Chondrocyte (in vitro differentiated cells): Measurements from ENCODE around the gene RAD23B. TPM values are rescaled to one million over a fixed set of nuclear protein-coding genes. Genes with fewer than 3 reads are reported as not detected.

Experiments used
- DNase-seq: peaks from one replicate; pipeline ENCODE4 v3.0.0; 2021; ENCODE audit warnings: mixed read lengths, low spot score
- H3K27ac Mint-ChIP-seq: one replicate; pipeline ENCODE4 v1.8.0; 2021; ENCODE audit warnings: mild to moderate bottlenecking, moderate library complexity, mixed read lengths; ENCODE audit not compliant: unreplicated experiment
- H3K27me3 Mint-ChIP-seq: 2 replicates; pipeline ENCODE4 v1.8.0; 2021; ENCODE audit warnings: low read depth, mixed read lengths
- H3K36me3 Mint-ChIP-seq: 2 replicates; pipeline ENCODE4 v1.8.0; 2021; ENCODE audit warnings: low read depth, mixed read lengths
- H3K4me1 Mint-ChIP-seq: 2 replicates; pipeline ENCODE4 v1.8.0; 2021; ENCODE audit warnings: low read depth, mild to moderate bottlenecking, mixed read lengths
- H3K4me3 Mint-ChIP-seq: one replicate; pipeline ENCODE4 v1.8.0; 2021; ENCODE audit warnings: mild to moderate bottlenecking, moderate library complexity, mixed read lengths; ENCODE audit not compliant: unreplicated experiment
- H3K9me3 Mint-ChIP-seq: 2 replicates; pipeline ENCODE4 v1.8.0; 2021; ENCODE audit warnings: low read depth, mixed read lengths
- CTCF ChIP-seq: fragments of 200-600 bp; sonication (generic); IDR thresholded peaks from 2 replicates; pipeline ENCODE4 v1.5.0; 2021; ENCODE audit warnings: antibody characterized with exemption, mild to moderate bottlenecking, moderate library complexity
- total RNA-seq: library from RNA; stranded (reverse); gene quantifications from 3 replicates; pipeline ENCODE4 v1.2.1, GENCODE V29; 2021

RAD23B gene
- total RNA-seq, 1 donor from 2014 or later = 127 TPM

GRCh38 chr9:107280543-107280942 lies 2.5 kb upstream of the RAD23B start:
- no peaks in the 10 kb centered on the region for H3K27me3 Mint-ChIP-seq
- no peak for TF ChIP-seq CTCF
- H3K27ac Mint-ChIP-seq = peak overlapping the region; percentile 67
- no peaks in the 10 kb centered on the region for H3K9me3 Mint-ChIP-seq
- no peak for DNase-seq
- H3K4me1 Mint-ChIP-seq = peaks cover 39% of the 10 kb centered on the region
- H3K4me3 Mint-ChIP-seq = no peak overlapping the region
- no peaks in the 10 kb centered on the region for H3K36me3 Mint-ChIP-seq

GRCh38 chr9:107281184-107281583 lies 1.9 kb upstream of the RAD23B start:
- no peak overlapping the region for H3K4me3 Mint-ChIP-seq

GRCh38 chr9:107281922-107282667 lies 984 bp upstream of the RAD23B start:
- Mint-ChIP-seq H3K4me3 (peak overlapping the region; percentile 96), H3K27me3 (no peaks in the 10 kb centered on the region), H3K9me3 (no peaks in the 10 kb centered on the region), H3K4me1 (peaks cover 41% of the 10 kb centered on the region), H3K27ac (peak overlapping the region; percentile 95), H3K36me3 (no peaks in the 10 kb centered on the region)
- TF ChIP-seq CTCF = no peak
- DNase-seq = no peak

More at GRCh38 chr9:107281184-107281583, 1.9 kb upstream of the RAD23B start:
- Mint-ChIP-seq H3K27ac (peak overlapping the region; percentile 67), H3K9me3 (no peaks in the 10 kb centered on the region), H3K36me3 (no peaks in the 10 kb centered on the region), H3K4me1 (peaks cover 41% of the 10 kb centered on the region), H3K27me3 (no peaks in the 10 kb centered on the region)
- DNase-seq = no peak
- TF ChIP-seq CTCF = no peak

GRCh38 chr9:107283623-107284616 lies 841 bp downstream of the RAD23B start:
- H3K27me3 Mint-ChIP-seq = no peaks in the 10 kb centered on the region
- peaks cover 55% of the 10 kb centered on the region for H3K4me1 Mint-ChIP-seq
- H3K27ac Mint-ChIP-seq = peak overlapping the region; percentile 95
- H3K9me3 Mint-ChIP-seq = no peaks in the 10 kb centered on the region
- no peak for DNase-seq
- no peaks in the 10 kb centered on the region for H3K36me3 Mint-ChIP-seq
- TF ChIP-seq CTCF = no peak
- H3K4me3 Mint-ChIP-seq = peak overlapping the region; percentile 96

GRCh38 chr9:107284636-107285035 lies 1.6 kb downstream of the RAD23B start:
- H3K27ac Mint-ChIP-seq = peak overlapping the region; percentile 95
- H3K27me3 Mint-ChIP-seq = no peaks in the 10 kb centered on the region
- H3K36me3 Mint-ChIP-seq = no peaks in the 10 kb centered on the region
- peak overlapping the region; percentile 96 for H3K4me3 Mint-ChIP-seq
- H3K9me3 Mint-ChIP-seq = no peaks in the 10 kb centered on the region
- DNase-seq = no peak
- TF ChIP-seq CTCF = no peak
- H3K4me1 Mint-ChIP-seq = peaks cover 62% of the 10 kb centered on the region
